Skin of body (tissue), 2 donors: Measurements from ENCODE around the gene THYN1. TPM values are rescaled to one million over a fixed set of nuclear protein-coding genes. Genes with fewer than 3 reads are reported as not detected.

ENCODE experiments used
- DNase-seq: peaks from one replicate; lab custom pipeline; 2025; lab: John Stamatoyannopoulos, UW
- total RNA-seq: library from RNA; depleted of rRNA; stranded (reverse); fragments of >200 nt; gene quantifications from one replicate; pipeline ENCODE4 v1.2.3, GENCODE V29; 2014

The THYN1 gene
- total RNA-seq, 1 donor from 2014 or later = 28.8 TPM

- no peak for DNase-seq
Measured at GRCh38 chr11:134223121-134223520, 30.0 kb downstream of the THYN1 start.

- no peak for DNase-seq
Measured at GRCh38 chr11:134216816-134217215, 36.3 kb downstream of the THYN1 start.

GRCh38 chr11:134215836-134216235 lies 37.3 kb downstream of the THYN1 start:
- DNase-seq = no peak

GRCh38 chr11:134207538-134208239 lies 45.5 kb downstream of the THYN1 start:
- no peak for DNase-seq

GRCh38 chr11:134206185-134206584 lies 47.0 kb downstream of the THYN1 start:
- DNase-seq = no peak

- DNase-seq = no peak
Measured at GRCh38 chr11:134205729-134206128, 47.4 kb downstream of the THYN1 start.

GRCh38 chr11:134202661-134203060 lies 50.5 kb downstream of the THYN1 start:
- no peak for DNase-seq

GRCh38 chr11:134200688-134201087 lies 52.5 kb downstream of the THYN1 start:
- no peak for DNase-seq

- DNase-seq = no peak
Measured at GRCh38 chr11:134199531-134199930, 53.6 kb downstream of the THYN1 start.

Other genes with a start within 250 kb of the THYN1 start
- gene JAM3, start 184.3 kb downstream of the THYN1 start, total RNA-seq = 41.0 TPM
- 22.2 TPM for gene NCAPD3, start 29.4 kb downstream of the THYN1 start, total RNA-seq
- gene VPS26B, start 28.7 kb downstream of the THYN1 start, total RNA-seq = 33.2 TPM
- gene ACAD8, start 216 bp upstream of the THYN1 start, total RNA-seq = 22.4 TPM
- 0.39 TPM for gene GLB1L3, start 23.0 kb upstream of the THYN1 start, total RNA-seq
- gene GLB1L2, start 78.6 kb upstream of the THYN1 start, total RNA-seq = 2.7 TPM
- 0.79 TPM for gene B3GAT1, start 158.9 kb upstream of the THYN1 start, total RNA-seq